ENCODE results near the gene SOHLH1.

SOHLH1 gene

GRCh38 chr9:135717410-135717809, 18.1 kb upstream of the SOHLH1 start:
- Histone ChIP-seq H3K4me3 (replicated peaks; ENCODE audit: insufficient read depth, low read length) (no peak overlapping the region), H3K27me3 (ENCODE audit: insufficient read depth, poor library complexity, severe bottlenecking) (peaks cover 12% of the 10 kb centered on the region), H3K27ac (replicated peaks) (no peak overlapping the region)
- TF ChIP-seq CTCF (IDR thresholded peaks at IDR 0.05; ENCODE audit: insufficient read depth, low read length) (no peak), REST (IDR thresholded peaks at IDR 0.05; ENCODE audit: insufficient replicate concordance, low read depth) (no peak), GABPA (IDR thresholded peaks at IDR 0.05; ENCODE audit: low read depth) (no peak), SPI1 (IDR thresholded peaks at IDR 0.05; ENCODE audit: borderline replicate concordance, low read depth) (no peak), POLR2AphosphoS5 (IDR thresholded peaks at IDR 0.05; ENCODE audit: low read depth) (no peak)
- DNase-seq (ENCODE audit: low read depth in 1 of 2, low spot score in 1 of 2): no peak

- no peak for TF ChIP-seq SPI1 (IDR thresholded peaks at IDR 0.05; ENCODE audit: borderline replicate concordance, low read depth)
- peak; percentile 9 for TF ChIP-seq REST (IDR thresholded peaks at IDR 0.05; ENCODE audit: insufficient replicate concordance, low read depth)
- peaks cover 12% of the 10 kb centered on the region for H3K27me3 ChIP-seq (ENCODE audit: insufficient read depth, poor library complexity, severe bottlenecking)
Observed at GRCh38 chr9:135716045-135716444, 16.8 kb upstream of the SOHLH1 start.

GRCh38 chr9:135715056-135715595, 15.8 kb upstream of the SOHLH1 start:
- no peak for DNase-seq (ENCODE audit: low read depth in 1 of 2, low spot score in 1 of 2)
- Histone ChIP-seq H3K27ac (replicated peaks) (no peak overlapping the region), H3K27me3 (ENCODE audit: insufficient read depth, poor library complexity, severe bottlenecking) (peaks cover 12% of the 10 kb centered on the region), H3K4me3 (replicated peaks; ENCODE audit: insufficient read depth, low read length) (no peak overlapping the region)
- TF ChIP-seq POLR2AphosphoS5 (IDR thresholded peaks at IDR 0.05; ENCODE audit: low read depth) (no peak), GABPA (IDR thresholded peaks at IDR 0.05; ENCODE audit: low read depth) (no peak), SPI1 (IDR thresholded peaks at IDR 0.05; ENCODE audit: borderline replicate concordance, low read depth) (no peak), REST (IDR thresholded peaks at IDR 0.05; ENCODE audit: insufficient replicate concordance, low read depth) (no peak), CTCF (IDR thresholded peaks at IDR 0.05; ENCODE audit: insufficient read depth, low read length) (no peak)

More at GRCh38 chr9:135716045-135716444, 16.8 kb upstream of the SOHLH1 start:
- DNase-seq (ENCODE audit: low read depth in 1 of 2, low spot score in 1 of 2): no peak
- H3K4me3 ChIP-seq (replicated peaks; ENCODE audit: insufficient read depth, low read length): no peak overlapping the region
- no peak overlapping the region for H3K27ac ChIP-seq (replicated peaks)
